Endothelial cell of umbilical vein (primary cell): ENCODE data around the gene ISL1. TPM values are rescaled to one million over a fixed set of nuclear protein-coding genes. Genes with fewer than 3 reads are reported as not detected.

Experiments used
- BruUV-seq: library from RNA; stranded (reverse); fragments of 400-500 nt; replicated peaks from 2 replicates; lab custom pipeline; 2021; lab: Mats Ljungman, UMichigan
- CTCF ChIA-PET: fragments of 300-600, 350-600 bp; sonication (Branson Sonifier 250); formaldehyde crosslinking; loops from one replicate; lab custom pipeline; 2021; ENCODE audit warnings: antibody characterized with exemption, inconsistent platforms; lab: Charles Lee
- POLR2A ChIA-PET: fragments of 300-600, 350-600 bp; sonication (Branson Sonifier 250); formaldehyde crosslinking; loops from one replicate; lab custom pipeline; 2021; ENCODE audit warnings: antibody characterized with exemption, inconsistent platforms; lab: Charles Lee
- DNase-seq: peaks from one replicate; pipeline ENCODE4 v3.0.0-alpha.2; 2011; ENCODE audit warnings: low read depth, low spot score
- FAIRE-seq: peaks from 2 replicates; lab custom pipeline; 2011; peaks lifted over from hg19 to GRCh38; lab: Jason Lieb, UNC
- H2AFZ ChIP-seq: 2 replicates; pipeline ENCODE4 v1.6.0; 2012; ENCODE audit warnings: low read depth, low read length, control low read depth, inconsistent platforms
- H3K27ac ChIP-seq: 2 replicates; pipeline ENCODE4 v1.5.1; 2011; ENCODE audit warnings: low read depth, mild to moderate bottlenecking, control low read depth, low read length, moderate library complexity; ENCODE audit not compliant: insufficient read depth
- H3K27me3 ChIP-seq, 2 experiments: 2 replicates each; pipeline versions ENCODE4 v1.6.0 to v1.6.1; 2011; ENCODE audit warnings: low read length in 2 of 2, mixed read lengths in 1 of 2; ENCODE audit not compliant: control insufficient read depth in 2 of 2, insufficient read depth in 2 of 2
- H3K36me3 ChIP-seq, 2 experiments: 2 replicates in 1 of 2; 3 replicates in 1 of 2; pipeline ENCODE4 v1.5.1; 2011; ENCODE audit warnings: low read length in 2 of 2, mild to moderate bottlenecking in 1 of 2, moderate library complexity in 1 of 2; ENCODE audit not compliant: control insufficient read depth in 2 of 2, insufficient read depth in 2 of 2; ENCODE audit errors: extremely low read depth in 1 of 2
- H3K4me1 ChIP-seq: 3 replicates; pipeline ENCODE4 v1.5.1; 2011; ENCODE audit warnings: mild to moderate bottlenecking, low read length; ENCODE audit not compliant: control insufficient read depth, insufficient read depth; ENCODE audit errors: extremely low read depth
- H3K4me2 ChIP-seq: 2 replicates; pipeline ENCODE4 v1.6.1; 2011; ENCODE audit warnings: low read length, control low read depth, mixed read lengths; ENCODE audit not compliant: insufficient read depth
- H3K4me3 ChIP-seq, 3 experiments: fragments of 200-600 bp in 1 of 3; sonication (generic), shearing (Covaris generic) in 1 of 3; replicated peaks in 1 of 3; 2 replicates each; pipeline ENCODE4 v1.5.1; 2011 to 2016; ENCODE audit warnings: control low read depth in 3 of 3, low read length in 3 of 3, mild to moderate bottlenecking in 2 of 3, inconsistent platforms in 1 of 3, low read depth in 1 of 3, moderate library complexity in 1 of 3; ENCODE audit not compliant: insufficient read depth in 1 of 3
- H3K79me2 ChIP-seq: 2 replicates; pipeline ENCODE4 v1.6.0; 2012; ENCODE audit warnings: low read length, inconsistent platforms; ENCODE audit not compliant: control insufficient read depth, insufficient read depth
- H3K9ac ChIP-seq: replicated peaks from 2 replicates; pipeline ENCODE3; 2011; ENCODE audit warnings: low read length, control low read depth; ENCODE audit not compliant: insufficient read depth; ENCODE audit errors: extremely low read depth
- H3K9me1 ChIP-seq: replicated peaks from 3 replicates; pipeline ENCODE4 v1.6.0; 2011; ENCODE audit warnings: mild to moderate bottlenecking, low read length; ENCODE audit not compliant: control insufficient read depth, insufficient read depth; ENCODE audit errors: extremely low read depth
- H3K9me3 ChIP-seq: replicated peaks from 2 replicates; pipeline ENCODE4 v1.5.1; 2012; ENCODE audit warnings: low read length, inconsistent platforms; ENCODE audit not compliant: control insufficient read depth, insufficient read depth
- H4K20me1 ChIP-seq: replicated peaks from 2 replicates; pipeline ENCODE3; 2011; ENCODE audit warnings: mild to moderate bottlenecking, low read length; ENCODE audit not compliant: control insufficient read depth, insufficient read depth; ENCODE audit errors: extremely low read depth
- EZH2 ChIP-seq: IDR thresholded peaks from 2 replicates; pipeline ENCODE4 v1.6.1; 2012; ENCODE audit warnings: borderline replicate concordance, low read depth, mild to moderate bottlenecking, moderate library complexity, low read length, inconsistent platforms; ENCODE audit not compliant: severe bottlenecking
- FOS ChIP-seq: IDR thresholded peaks from 2 replicates; pipeline ENCODE4 v1.6.1; 2011; ENCODE audit warnings: mild to moderate bottlenecking, low read length, moderate library complexity, borderline replicate concordance; ENCODE audit not compliant: insufficient read depth
- GATA2 ChIP-seq: IDR thresholded peaks from 2 replicates; pipeline ENCODE4 v1.7.0; 2011; ENCODE audit warnings: low read depth, mild to moderate bottlenecking, moderate library complexity, mixed read lengths, low read length; ENCODE audit not compliant: insufficient read length, insufficient read depth
- JUN ChIP-seq: IDR thresholded peaks from 2 replicates; pipeline ENCODE4 v1.6.1; 2011; ENCODE audit warnings: borderline replicate concordance, low read depth; ENCODE audit not compliant: insufficient read length, insufficient read depth
- MYC ChIP-seq: IDR thresholded peaks from one replicate; pipeline ENCODE4 v1.6.1; 2011; ENCODE audit warnings: mild to moderate bottlenecking, low read depth, low read length
- POLR2A ChIP-seq: IDR thresholded peaks from 2 replicates; pipeline ENCODE4 v1.6.1; 2012; ENCODE audit warnings: low read depth, mild to moderate bottlenecking, control low read depth, low read length
- POLR2AphosphoS5 ChIP-seq: IDR thresholded peaks from 2 replicates; pipeline ENCODE4 v1.6.1; 2012; ENCODE audit warnings: low read depth, mild to moderate bottlenecking, control low read depth, low read length, moderate library complexity; ENCODE audit not compliant: insufficient read depth
- dilution Hi-C: fragments of 300-500 bp; cut with MboI; formaldehyde crosslinking; loops from one replicate; pipeline ENCODE4 v1.15.0; 2019; ENCODE audit warnings: low sequenced_read_pairs; ENCODE audit not compliant: extremely low pct_ligation_motif_present
- intact Hi-C: fragments of 100-400 bp; cut with micrococcal nuclease; formaldehyde crosslinking; loops from one replicate; pipeline ENCODE4 v1.10.0; 2022
- polyA plus RNA-seq, 4 experiments: library from polyadenylated mRNA; depleted of rRNA in 3 of 4; stranded (reverse) in 3 of 4; unstranded in 1 of 4; fragments of >200 nt; gene quantifications; 2 replicates each; pipeline versions ENCODE4 v1.2.1 to v1.2.3, GENCODE V29; 2011 to 2012; ENCODE audit warnings: missing spikeins in 1 of 4
- total RNA-seq: library from RNA; stranded (reverse); gene quantifications from 2 replicates; pipeline ENCODE4 v1.2.3, GENCODE V29; 2021
- TF ChIP-seq, protein P1 (sequence below), 2 donors: IDR thresholded peaks; 1 replicate in 1 of 2; 2 replicates in 1 of 2; pipeline ENCODE4 v1.5.1; 2011; ENCODE audit warnings: low read length in 2 of 2, mild to moderate bottlenecking in 2 of 2, moderate library complexity in 2 of 2, control low read depth in 1 of 2, inconsistent platforms in 1 of 2, low read depth in 1 of 2; ENCODE audit not compliant: insufficient read depth in 1 of 2; ENCODE audit errors: extremely low read depth in 1 of 2
- TF ChIP-seq, protein P2 (sequence below): IDR thresholded peaks from 2 replicates; pipeline ENCODE4 v1.6.1; 2011; ENCODE audit not compliant: insufficient read depth, insufficient read length

Gene ISL1
- total and polyA plus RNA-seq, 2 donors (not counting 3 experiments of a cell fraction or from before 2014, with no cell fraction given): 0.28 to 1.1 TPM

DNA sequence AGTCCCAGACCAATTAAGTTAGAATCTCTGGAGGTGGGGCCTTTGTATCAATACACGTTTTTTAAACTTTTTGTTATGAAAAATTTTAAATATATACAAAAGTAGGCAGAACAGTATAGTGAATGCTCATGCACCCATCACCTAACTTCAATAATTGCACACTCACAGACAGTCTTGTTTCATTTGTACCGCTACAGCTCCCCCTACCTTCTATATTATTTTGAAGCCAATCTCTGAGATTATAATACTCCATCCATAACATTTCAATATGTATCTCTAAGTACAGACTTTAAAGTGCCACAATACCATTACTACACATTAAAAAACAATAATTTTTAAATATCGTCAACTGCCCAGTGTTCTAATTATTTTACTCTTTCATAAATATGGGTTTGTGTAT is 32.9 kb downstream of the ISL1 start:
- Histone ChIP-seq H3K27me3 (no peaks in the 10 kb centered on the region), H3K4me1 (no peaks in the 10 kb centered on the region), H3K27ac (no peak overlapping the region), H3K9ac (no peak overlapping the region), H3K9me3 (no peaks in the 10 kb centered on the region), H3K4me3 (no peak overlapping the region), H3K9me1 (no peaks in the 10 kb centered on the region), H3K4me2 (no peak overlapping the region), H2AFZ (no peak overlapping the region), H4K20me1 (no peaks in the 10 kb centered on the region), H3K79me2 (no peaks in the 10 kb centered on the region), H3K36me3 (no peaks in the 10 kb centered on the region)
- ChIA-PET POLR2A (no interaction called here), CTCF (interaction anchor here (1.0 to 3.9 kb wide), 2 partner anchors 36 to 453 kb away, joined by 5 to 15 read pairs; no protein-coding TSS in a partner anchor)
- no peak for FAIRE-seq
- TF ChIP-seq GATA2 (no peak), FOS (no peak), JUN (no peak), POLR2AphosphoS5 (no peak), POLR2A (no peak), MYC (no peak), EZH2 (no peak)
- TF ChIP-seq, protein P1, sequence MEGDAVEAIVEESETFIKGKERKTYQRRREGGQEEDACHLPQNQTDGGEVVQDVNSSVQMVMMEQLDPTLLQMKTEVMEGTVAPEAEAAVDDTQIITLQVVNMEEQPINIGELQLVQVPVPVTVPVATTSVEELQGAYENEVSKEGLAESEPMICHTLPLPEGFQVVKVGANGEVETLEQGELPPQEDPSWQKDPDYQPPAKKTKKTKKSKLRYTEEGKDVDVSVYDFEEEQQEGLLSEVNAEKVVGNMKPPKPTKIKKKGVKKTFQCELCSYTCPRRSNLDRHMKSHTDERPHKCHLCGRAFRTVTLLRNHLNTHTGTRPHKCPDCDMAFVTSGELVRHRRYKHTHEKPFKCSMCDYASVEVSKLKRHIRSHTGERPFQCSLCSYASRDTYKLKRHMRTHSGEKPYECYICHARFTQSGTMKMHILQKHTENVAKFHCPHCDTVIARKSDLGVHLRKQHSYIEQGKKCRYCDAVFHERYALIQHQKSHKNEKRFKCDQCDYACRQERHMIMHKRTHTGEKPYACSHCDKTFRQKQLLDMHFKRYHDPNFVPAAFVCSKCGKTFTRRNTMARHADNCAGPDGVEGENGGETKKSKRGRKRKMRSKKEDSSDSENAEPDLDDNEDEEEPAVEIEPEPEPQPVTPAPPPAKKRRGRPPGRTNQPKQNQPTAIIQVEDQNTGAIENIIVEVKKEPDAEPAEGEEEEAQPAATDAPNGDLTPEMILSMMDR (IDR thresholded peaks at IDR 0.05; ENCODE audit: extremely low read depth in 1 of 2, insufficient read depth in 1 of 2, low read depth in 1 of 2, low read length in 2 of 2): no peak
- TF ChIP-seq, protein P2, sequence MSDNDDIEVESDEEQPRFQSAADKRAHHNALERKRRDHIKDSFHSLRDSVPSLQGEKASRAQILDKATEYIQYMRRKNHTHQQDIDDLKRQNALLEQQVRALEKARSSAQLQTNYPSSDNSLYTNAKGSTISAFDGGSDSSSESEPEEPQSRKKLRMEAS: no peak
- DNase-seq: no peak
- dilution Hi-C loops: no loop called here
- intact Hi-C loops: loop anchor here (1.0 kb wide), 1 partner anchor 453 kb away; no protein-coding TSS in a partner anchor
- no TSS peak for BruUV-seq
